ENCODE measurements around the gene CD80.

Gene CD80

GRCh38 chr3:119585208-119585607 lies 25.8 kb upstream of the CD80 start:
- in situ Hi-C loops (cut with MboI; ENCODE audit: low sequenced_read_pairs), result no loop called here

GRCh38 chr3:119582178-119582577 lies 22.8 kb upstream of the CD80 start:
- in situ Hi-C loops (cut with MboI; ENCODE audit: low sequenced_read_pairs), result no loop called here

- in situ Hi-C loops (cut with MboI; ENCODE audit: low sequenced_read_pairs), result no loop called here
These were observed 20.8 kb upstream of the CD80 start for GRCh38 chr3:119580067-119580760.

GRCh38 chr3:119579366-119580066 lies 20.1 kb upstream of the CD80 start, which contains the start of gene ADPRH:
ADPRH (plus strand) TSS chr3:119579492; CDS start chr3:119582170, 2,678 bp downstream.
- in situ Hi-C loops (cut with MboI; ENCODE audit: low sequenced_read_pairs), result no loop called here

- in situ Hi-C loops (cut with MboI; ENCODE audit: low sequenced_read_pairs), result no loop called here
These were observed 16.1 kb upstream of the CD80 start for GRCh38 chr3:119575507-119575906.

GRCh38 chr3:119571688-119572087 lies 12.3 kb upstream of the CD80 start:
- in situ Hi-C loops (cut with MboI; ENCODE audit: low sequenced_read_pairs), result loop anchor here (25.0 kb wide), 1 partner anchor 684 kb away; no protein-coding TSS in a partner anchor

GRCh38 chr3:119571230-119571629 lies 11.8 kb upstream of the CD80 start:
- in situ Hi-C loops (cut with MboI; ENCODE audit: low sequenced_read_pairs), result loop anchor here (25.0 kb wide), 1 partner anchor 684 kb away; no protein-coding TSS in a partner anchor

- in situ Hi-C loops (cut with MboI; ENCODE audit: low sequenced_read_pairs), result loop anchor here (25.0 kb wide), 1 partner anchor 683 kb away; no protein-coding TSS in a partner anchor
These were observed 10.8 kb upstream of the CD80 start for GRCh38 chr3:119570229-119570628.

- in situ Hi-C loops (cut with MboI; ENCODE audit: low sequenced_read_pairs), result loop anchor here (25.0 kb wide), 1 partner anchor 682 kb away; no protein-coding TSS in a partner anchor
These were observed 9.7 kb upstream of the CD80 start for GRCh38 chr3:119569156-119569555.

GRCh38 chr3:119563334-119563733 lies 3.9 kb upstream of the CD80 start:
- in situ Hi-C loops (cut with MboI; ENCODE audit: low sequenced_read_pairs), result loop anchor here (25.0 kb wide), 1 partner anchor 676 kb away; no protein-coding TSS in a partner anchor

GRCh38 chr3:119562307-119562961 lies 3.0 kb upstream of the CD80 start:
- in situ Hi-C loops (cut with MboI; ENCODE audit: low sequenced_read_pairs), result loop anchor here (25.0 kb wide), 1 partner anchor 675 kb away; no protein-coding TSS in a partner anchor

GRCh38 chr3:119560160-119560559 lies 746 bp upstream of the CD80 start:
- in situ Hi-C loops (cut with MboI; ENCODE audit: low sequenced_read_pairs), result loop anchor here (25.0 kb wide), 1 partner anchor 673 kb away; no protein-coding TSS in a partner anchor

GRCh38 chr3:119558626-119559317 lies 642 bp downstream of the CD80 start:
- in situ Hi-C loops (cut with MboI; ENCODE audit: low sequenced_read_pairs), result loop anchor here (25.0 kb wide), 1 partner anchor 671 kb away; no protein-coding TSS in a partner anchor

GRCh38 chr3:119557877-119558269 lies 1.5 kb downstream of the CD80 start:
- in situ Hi-C loops (cut with MboI; ENCODE audit: low sequenced_read_pairs), result loop anchor here (25.0 kb wide), 1 partner anchor 671 kb away; no protein-coding TSS in a partner anchor

- in situ Hi-C loops (cut with MboI; ENCODE audit: low sequenced_read_pairs), result loop anchor here (25.0 kb wide), 1 partner anchor 670 kb away; no protein-coding TSS in a partner anchor
These were observed 2.1 kb downstream of the CD80 start for GRCh38 chr3:119557192-119557876.

- in situ Hi-C loops (cut with MboI; ENCODE audit: low sequenced_read_pairs), result loop anchor here (25.0 kb wide), 1 partner anchor 669 kb away; no protein-coding TSS in a partner anchor
These were observed 3.5 kb downstream of the CD80 start for GRCh38 chr3:119555929-119556328.

- in situ Hi-C loops (cut with MboI; ENCODE audit: low sequenced_read_pairs), result loop anchor here (25.0 kb wide), 1 partner anchor 668 kb away; no protein-coding TSS in a partner anchor
These were observed 4.1 kb downstream of the CD80 start for GRCh38 chr3:119555309-119555735.

- in situ Hi-C loops (cut with MboI; ENCODE audit: low sequenced_read_pairs), result loop anchor here (25.0 kb wide), 1 partner anchor 667 kb away; no protein-coding TSS in a partner anchor
These were observed 5.5 kb downstream of the CD80 start for GRCh38 chr3:119553823-119554415.

- in situ Hi-C loops (cut with MboI; ENCODE audit: low sequenced_read_pairs), result loop anchor here (25.0 kb wide), 1 partner anchor 666 kb away; no protein-coding TSS in a partner anchor
These were observed 6.5 kb downstream of the CD80 start for GRCh38 chr3:119552928-119553327.

All from HL-60/S4 treated with retinoic acid at 250 ng/mL for 4 days and 3 days (cell line).